ENCODE results near the gene HMGCS2. TPM values are rescaled to one million over a fixed set of nuclear protein-coding genes. Genes with fewer than 3 reads are reported as not detected.
"Not testable (repeated sequence)": the region's sequence is repeated elsewhere in the genome, so short reads cannot be mapped to it uniquely, and the experiment has no call there.

HMGCS2 gene
- total RNA-seq, 1 donor from 2014 or later = not detected

DNA sequence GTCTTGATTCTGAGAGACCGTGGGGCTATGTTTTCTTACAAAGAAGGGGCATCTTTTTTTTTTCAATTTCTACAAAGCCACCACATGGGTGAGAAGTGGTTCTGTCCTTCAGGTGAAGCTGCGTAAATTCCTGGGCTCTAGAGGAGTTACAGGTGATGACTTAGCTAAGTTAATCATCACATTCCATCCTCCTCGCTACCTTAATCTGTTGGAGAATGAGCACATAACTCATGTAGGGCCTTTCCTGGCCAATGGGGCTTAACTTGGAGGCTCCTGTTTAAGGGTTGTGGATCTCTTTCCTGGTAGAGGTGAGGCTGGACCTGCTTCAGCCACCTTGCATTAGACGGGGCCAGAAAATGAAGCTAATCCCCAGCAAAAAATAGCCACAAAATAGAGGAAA is 22.7 kb upstream of the HMGCS2 start:
- intact Hi-C loops (cut with micrococcal nuclease) = no loop called here
- Mint-ChIP-seq H3K4me3 (no peak overlapping the region), H3K27me3 (peaks cover 14% of the 10 kb centered on the region), H3K36me3 (ENCODE audit: low read depth) (no peaks in the 10 kb centered on the region), H3K27ac (no peak overlapping the region), H3K4me1 (no peaks in the 10 kb centered on the region), H3K9me3 (no peaks in the 10 kb centered on the region)
- TF ChIP-seq, protein P1, sequence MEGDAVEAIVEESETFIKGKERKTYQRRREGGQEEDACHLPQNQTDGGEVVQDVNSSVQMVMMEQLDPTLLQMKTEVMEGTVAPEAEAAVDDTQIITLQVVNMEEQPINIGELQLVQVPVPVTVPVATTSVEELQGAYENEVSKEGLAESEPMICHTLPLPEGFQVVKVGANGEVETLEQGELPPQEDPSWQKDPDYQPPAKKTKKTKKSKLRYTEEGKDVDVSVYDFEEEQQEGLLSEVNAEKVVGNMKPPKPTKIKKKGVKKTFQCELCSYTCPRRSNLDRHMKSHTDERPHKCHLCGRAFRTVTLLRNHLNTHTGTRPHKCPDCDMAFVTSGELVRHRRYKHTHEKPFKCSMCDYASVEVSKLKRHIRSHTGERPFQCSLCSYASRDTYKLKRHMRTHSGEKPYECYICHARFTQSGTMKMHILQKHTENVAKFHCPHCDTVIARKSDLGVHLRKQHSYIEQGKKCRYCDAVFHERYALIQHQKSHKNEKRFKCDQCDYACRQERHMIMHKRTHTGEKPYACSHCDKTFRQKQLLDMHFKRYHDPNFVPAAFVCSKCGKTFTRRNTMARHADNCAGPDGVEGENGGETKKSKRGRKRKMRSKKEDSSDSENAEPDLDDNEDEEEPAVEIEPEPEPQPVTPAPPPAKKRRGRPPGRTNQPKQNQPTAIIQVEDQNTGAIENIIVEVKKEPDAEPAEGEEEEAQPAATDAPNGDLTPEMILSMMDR (IDR thresholded peaks at IDR 0.05) = no peak
- POLR2A ChIA-PET = no interaction called here
- CTCF ChIA-PET = no interaction called here
- no peak for ATAC-seq (ENCODE audit: low read depth)
- no peak for DNase-seq

DNA sequence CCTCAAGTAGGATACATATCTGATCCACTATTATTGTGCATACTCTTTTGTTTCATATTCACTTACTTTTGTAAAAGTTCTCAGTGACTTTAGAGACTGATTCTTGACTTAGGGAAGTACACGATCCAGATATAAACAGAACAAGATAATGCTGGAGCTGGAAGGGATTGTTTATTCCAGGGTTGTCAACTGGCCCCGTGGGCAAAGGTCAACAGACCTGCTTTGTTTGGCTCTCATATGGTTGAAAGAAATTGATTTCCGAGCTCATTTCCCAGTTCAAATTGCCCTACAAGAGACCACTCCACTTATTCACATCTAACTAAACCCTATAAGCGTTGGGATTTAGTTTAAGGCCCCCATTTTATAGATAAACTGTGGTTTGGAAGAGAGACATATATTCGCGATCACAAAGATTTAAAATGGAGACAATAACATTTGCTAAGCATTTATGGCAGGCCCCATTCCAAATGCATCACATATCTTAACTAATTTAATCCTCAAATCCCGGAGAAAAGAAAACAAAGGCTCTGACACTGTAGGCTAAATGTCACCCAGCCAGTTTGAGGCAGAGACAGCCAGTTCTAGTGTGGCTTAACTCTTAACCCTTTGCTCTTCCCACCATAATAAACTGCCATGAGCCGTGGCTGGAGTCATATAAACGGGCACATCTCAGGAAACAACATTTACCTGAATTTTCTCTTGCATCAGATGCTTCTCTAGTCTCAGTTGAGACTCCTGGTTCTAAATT is 21.9 kb upstream of the HMGCS2 start:
- CTCF ChIA-PET = no interaction called here
- intact Hi-C loops (cut with micrococcal nuclease) = no loop called here
- Mint-ChIP-seq H3K4me1 (no peaks in the 10 kb centered on the region), H3K4me3 (no peak overlapping the region), H3K27ac (no peak overlapping the region), H3K36me3 (ENCODE audit: low read depth) (no peaks in the 10 kb centered on the region), H3K9me3 (no peaks in the 10 kb centered on the region), H3K27me3 (peaks cover 17% of the 10 kb centered on the region)
- no peak for DNase-seq
- ATAC-seq (ENCODE audit: low read depth) = no peak
- TF ChIP-seq, protein P1 (IDR thresholded peaks at IDR 0.05) = no peak
- POLR2A ChIA-PET = no interaction called here

DNA sequence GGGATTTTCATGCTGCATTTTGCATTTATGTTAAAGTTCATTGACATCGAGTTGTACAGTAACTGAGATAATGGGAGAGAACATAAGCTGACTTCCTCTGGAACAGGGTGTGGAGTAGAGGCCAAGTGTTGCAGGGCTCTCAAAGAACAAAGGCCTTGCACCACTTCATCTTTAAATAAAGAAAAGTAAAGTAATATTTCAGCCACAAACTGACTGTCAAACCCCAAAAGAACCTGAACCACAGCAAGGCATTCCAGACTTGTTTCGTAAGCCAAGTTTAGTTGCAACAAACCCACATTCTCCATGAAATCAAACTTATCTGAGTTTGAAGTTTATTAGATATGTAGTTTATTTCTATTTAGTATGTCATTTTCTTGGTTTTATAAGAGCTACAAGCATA is 19.1 kb upstream of the HMGCS2 start:
- POLR2A ChIA-PET = no interaction called here
- CTCF ChIA-PET = no interaction called here
- no peak overlapping the region for H3K27ac Mint-ChIP-seq
- H3K9me3 Mint-ChIP-seq = no peaks in the 10 kb centered on the region
- peaks cover 22% of the 10 kb centered on the region for H3K27me3 Mint-ChIP-seq
- H3K36me3 Mint-ChIP-seq (ENCODE audit: low read depth) = no peaks in the 10 kb centered on the region
- ATAC-seq (ENCODE audit: low read depth) (no peak), DNase-seq (no peak)
- no peak overlapping the region for H3K4me3 Mint-ChIP-seq
- TF ChIP-seq, protein P1 (IDR thresholded peaks at IDR 0.05) = no peak
- intact Hi-C loops (cut with micrococcal nuclease) = no loop called here
- no peaks in the 10 kb centered on the region for H3K4me1 Mint-ChIP-seq

DNA sequence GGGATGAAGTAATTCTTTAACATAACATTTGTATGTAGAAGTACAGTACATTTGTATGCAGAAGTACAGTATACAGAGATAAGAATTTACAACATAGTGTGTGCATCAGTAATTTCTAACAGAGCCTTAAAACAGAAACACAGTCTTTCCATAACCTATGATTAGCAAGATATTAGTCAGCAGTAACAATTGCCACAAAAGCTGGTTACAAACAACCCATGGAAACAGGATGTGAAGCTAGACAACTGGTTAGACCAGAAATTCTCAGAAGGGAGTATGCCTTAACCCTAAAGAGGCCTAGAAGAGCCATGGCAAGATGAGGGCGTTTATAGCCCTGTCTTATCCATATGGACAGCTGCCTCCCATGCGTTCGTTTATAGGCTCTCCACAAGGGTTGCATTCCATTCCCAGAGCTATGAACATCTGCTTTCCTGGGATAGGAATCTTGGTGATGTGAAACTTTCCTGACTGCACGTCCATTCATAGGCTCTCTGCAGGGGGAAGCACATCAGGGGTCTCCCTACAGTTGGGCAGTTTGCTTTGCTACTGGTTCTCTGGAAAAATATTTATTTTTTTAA is 17.9 kb upstream of the HMGCS2 start:
- H3K27ac Mint-ChIP-seq; H3K4me3 Mint-ChIP-seq; ATAC-seq (ENCODE audit: low read depth); H3K9me3 Mint-ChIP-seq; DNase-seq; H3K36me3 Mint-ChIP-seq (ENCODE audit: low read depth); POLR2A ChIA-PET; H3K4me1 Mint-ChIP-seq; CTCF ChIA-PET; intact Hi-C loops (cut with micrococcal nuclease): not testable (repeated sequence)
- peaks cover 16% of the 10 kb centered on the region for H3K27me3 Mint-ChIP-seq

DNA sequence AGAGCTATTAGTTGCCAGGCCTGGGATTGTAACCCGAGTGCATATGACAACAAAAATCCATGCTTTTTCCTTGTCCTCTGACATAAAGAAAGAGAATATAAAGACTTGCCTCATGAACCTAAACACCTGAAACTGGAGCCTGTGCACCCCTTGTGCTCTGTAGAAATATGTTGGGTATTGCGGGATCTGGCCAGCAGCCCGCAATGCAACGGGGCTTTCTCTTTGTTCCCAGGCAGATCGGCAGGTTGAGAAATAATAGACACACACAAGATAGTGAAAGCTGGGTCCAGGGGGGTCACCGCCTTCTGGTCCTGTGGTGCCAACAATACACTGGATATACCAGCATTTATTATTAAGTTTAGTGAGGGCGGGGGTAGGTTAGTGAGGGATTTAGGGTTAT is 17.3 kb upstream of the HMGCS2 start:
- ATAC-seq (ENCODE audit: low read depth); H3K4me3 Mint-ChIP-seq; H3K36me3 Mint-ChIP-seq (ENCODE audit: low read depth); intact Hi-C loops (cut with micrococcal nuclease); CTCF ChIA-PET; H3K4me1 Mint-ChIP-seq; H3K27ac Mint-ChIP-seq; DNase-seq; POLR2A ChIA-PET; H3K9me3 Mint-ChIP-seq: not testable (repeated sequence)
- H3K27me3 Mint-ChIP-seq = peaks cover 16% of the 10 kb centered on the region

DNA sequence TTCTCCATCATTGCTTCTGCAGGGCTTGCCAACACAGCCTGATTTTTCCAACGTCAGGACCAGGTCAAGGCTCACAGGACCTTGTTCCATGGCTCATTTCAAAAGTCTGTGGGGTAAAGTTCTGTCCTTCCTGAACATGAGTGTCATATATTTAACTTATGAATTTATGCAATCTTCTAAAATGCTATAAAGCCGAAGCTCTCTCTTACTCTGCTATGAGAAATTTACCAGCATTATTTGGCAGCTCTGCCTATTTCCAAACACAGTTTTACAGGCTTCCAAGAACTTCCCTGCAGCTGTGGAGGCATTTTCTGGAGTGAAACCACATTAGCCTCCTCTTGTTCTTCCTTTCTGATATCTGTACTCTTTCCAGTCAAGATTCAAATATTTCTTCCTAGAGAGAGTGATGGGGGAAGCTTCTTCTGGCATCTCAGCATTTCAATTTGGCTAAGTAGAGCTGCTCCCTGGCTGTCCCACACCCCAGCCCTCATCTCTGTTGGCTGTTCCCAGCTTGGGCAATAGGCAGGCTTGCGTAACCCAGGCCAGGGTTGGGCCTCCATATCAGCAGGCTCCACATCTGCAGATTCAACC is 15.6 kb upstream of the HMGCS2 start:
- Mint-ChIP-seq H3K27me3 (peaks cover 11% of the 10 kb centered on the region), H3K9me3 (no peaks in the 10 kb centered on the region), H3K4me1 (no peaks in the 10 kb centered on the region), H3K4me3 (no peak overlapping the region), H3K36me3 (ENCODE audit: low read depth) (no peaks in the 10 kb centered on the region), H3K27ac (no peak overlapping the region)
- ATAC-seq (ENCODE audit: low read depth) (no peak), DNase-seq (no peak)
- TF ChIP-seq, protein P1 (IDR thresholded peaks at IDR 0.05) = no peak
- ChIA-PET POLR2A (no interaction called here), CTCF (no interaction called here)
- intact Hi-C loops (cut with micrococcal nuclease) = no loop called here

Data from activated B cell treated with CpG ODN at 0.5 μM for 24 hours (primary cell).